ENCODE measurements around the gene LRBA. TPM values are rescaled to one million over a fixed set of nuclear protein-coding genes. Genes with fewer than 3 reads are reported as not detected.

The LRBA gene
- total and polyA plus RNA-seq, 2 donors (not counting 3 experiments of a cell fraction or from before 2014, with no cell fraction given), result 18.0 to 35.1 TPM

- BruUV-seq (replicated peaks), result no TSS peak
- no peaks in the 10 kb centered on the region for H3K9me1 ChIP-seq (replicated peaks; ENCODE audit: control insufficient read depth, extremely low read depth, insufficient read depth, low read length)
- dilution Hi-C loops (cut with MboI; ENCODE audit: extremely low pct_ligation_motif_present, low sequenced_read_pairs), result no loop called here
- no peak for DNase-seq (ENCODE audit: low read depth, low spot score)
- H4K20me1 ChIP-seq (replicated peaks; ENCODE audit: control insufficient read depth, extremely low read depth, insufficient read depth, low read length), result no peaks in the 10 kb centered on the region
- H3K9ac ChIP-seq (replicated peaks; ENCODE audit: extremely low read depth, insufficient read depth, low read length), result no peak overlapping the region
- no peak overlapping the region for H2AFZ ChIP-seq (ENCODE audit: low read depth, low read length)
- TF ChIP-seq EZH2 (IDR thresholded peaks at IDR 0.05; ENCODE audit: borderline replicate concordance, low read depth, low read length, severe bottlenecking), result no peak
- no peak for TF ChIP-seq MYC (IDR thresholded peaks at IDR 0.05; ENCODE audit: low read depth, low read length)
- no peak for TF ChIP-seq POLR2AphosphoS5 (IDR thresholded peaks at IDR 0.05; ENCODE audit: insufficient read depth, low read depth, low read length)
- POLR2A ChIA-PET, result no interaction called here
- peaks cover 0 to 1% of the 10 kb centered on the region in 2 experiments for H3K36me3 ChIP-seq (ENCODE audit: control insufficient read depth in 2 of 2, extremely low read depth in 1 of 2, insufficient read depth in 2 of 2, low read length in 2 of 2)
- H3K9me3 ChIP-seq (replicated peaks; ENCODE audit: control insufficient read depth, insufficient read depth, low read length), result no peaks in the 10 kb centered on the region
- no peak for FAIRE-seq
- H3K27me3 ChIP-seq (ENCODE audit: control insufficient read depth in 2 of 2, insufficient read depth in 2 of 2, low read length in 2 of 2), result no peaks in the 10 kb centered on the region
- no peak overlapping the region for H3K27ac ChIP-seq (ENCODE audit: insufficient read depth, low read depth, low read length)
- intact Hi-C loops (cut with micrococcal nuclease), result no loop called here
- H3K4me3 ChIP-seq (replicated peaks in 1 of 3; ENCODE audit: insufficient read depth in 1 of 3, low read depth in 1 of 3, low read length in 3 of 3), result no peak overlapping the region
- no peaks in the 10 kb centered on the region for H3K4me1 ChIP-seq (ENCODE audit: control insufficient read depth, extremely low read depth, insufficient read depth, low read length)
- no peak overlapping the region for H3K4me2 ChIP-seq (ENCODE audit: insufficient read depth, low read length)
- CTCF ChIA-PET, result interaction anchor here (1.0 kb wide), 2 partner anchors 17 to 77 kb away, joined by 5 to 6 read pairs; no protein-coding TSS in a partner anchor
- H3K79me2 ChIP-seq (ENCODE audit: control insufficient read depth, insufficient read depth, low read length), result no peaks in the 10 kb centered on the region
Measured at GRCh38 chr4:150884625-150885024, 130.5 kb downstream of the LRBA start.

- no peak overlapping the region for H3K9ac ChIP-seq (replicated peaks; ENCODE audit: extremely low read depth, insufficient read depth, low read length)
- no peaks in the 10 kb centered on the region for H3K27me3 ChIP-seq (ENCODE audit: control insufficient read depth in 2 of 2, insufficient read depth in 2 of 2, low read length in 2 of 2)
- FAIRE-seq, result no peak
- no peak for DNase-seq (ENCODE audit: low read depth, low spot score)
- intact Hi-C loops (cut with micrococcal nuclease), result no loop called here
- H3K4me1 ChIP-seq (ENCODE audit: control insufficient read depth, extremely low read depth, insufficient read depth, low read length), result no peaks in the 10 kb centered on the region
- H4K20me1 ChIP-seq (replicated peaks; ENCODE audit: control insufficient read depth, extremely low read depth, insufficient read depth, low read length), result no peaks in the 10 kb centered on the region
- no peak overlapping the region for H3K4me2 ChIP-seq (ENCODE audit: insufficient read depth, low read length)
- H3K9me1 ChIP-seq (replicated peaks; ENCODE audit: control insufficient read depth, extremely low read depth, insufficient read depth, low read length), result no peaks in the 10 kb centered on the region
- CTCF ChIA-PET, result interaction anchor here (0.8 kb wide), 1 partner anchor 8 kb away, joined by 4 read pairs; no protein-coding TSS in a partner anchor
- dilution Hi-C loops (cut with MboI; ENCODE audit: extremely low pct_ligation_motif_present, low sequenced_read_pairs), result no loop called here
- no peaks in the 10 kb centered on the region for H3K79me2 ChIP-seq (ENCODE audit: control insufficient read depth, insufficient read depth, low read length)
- no peak overlapping the region for H3K27ac ChIP-seq (ENCODE audit: insufficient read depth, low read depth, low read length)
- peaks cover 0 to 1% of the 10 kb centered on the region in 2 experiments for H3K36me3 ChIP-seq (ENCODE audit: control insufficient read depth in 2 of 2, extremely low read depth in 1 of 2, insufficient read depth in 2 of 2, low read length in 2 of 2)
- no peak overlapping the region for H3K4me3 ChIP-seq (replicated peaks in 1 of 3; ENCODE audit: insufficient read depth in 1 of 3, low read depth in 1 of 3, low read length in 3 of 3)
- no peak overlapping the region for H2AFZ ChIP-seq (ENCODE audit: low read depth, low read length)
- TF ChIP-seq GATA2 (IDR thresholded peaks at IDR 0.05; ENCODE audit: insufficient read depth, insufficient read length, low read depth, low read length) (no peak), POLR2AphosphoS5 (IDR thresholded peaks at IDR 0.05; ENCODE audit: insufficient read depth, low read depth, low read length) (no peak), POLR2A (IDR thresholded peaks at IDR 0.05; ENCODE audit: low read depth, low read length) (no peak), MAX (IDR thresholded peaks at IDR 0.05; ENCODE audit: insufficient read depth, insufficient read length) (no peak), FOS (IDR thresholded peaks at IDR 0.05; ENCODE audit: borderline replicate concordance, insufficient read depth, low read length) (no peak), MYC (IDR thresholded peaks at IDR 0.05; ENCODE audit: low read depth, low read length) (no peak), CTCF (IDR thresholded peaks at IDR 0.05; ENCODE audit: extremely low read depth in 1 of 2, insufficient read depth in 1 of 2, low read depth in 1 of 2, low read length in 2 of 2) (no peak), EZH2 (IDR thresholded peaks at IDR 0.05; ENCODE audit: borderline replicate concordance, low read depth, low read length, severe bottlenecking) (no peak), JUN (IDR thresholded peaks at IDR 0.05; ENCODE audit: borderline replicate concordance, insufficient read depth, insufficient read length, low read depth) (no peak)
- no peaks in the 10 kb centered on the region for H3K9me3 ChIP-seq (replicated peaks; ENCODE audit: control insufficient read depth, insufficient read depth, low read length)
- no TSS peak for BruUV-seq (replicated peaks)
- POLR2A ChIA-PET, result no interaction called here
Measured at GRCh38 chr4:150875367-150875766, 139.7 kb downstream of the LRBA start.
